DMS 273 (cell line): ENCODE data around the gene PAPPA2.
A peak's percentile ranks its signal among the peaks of the same experiment; 100 is the strongest.

Experiments used
- DNase-seq: peaks from one replicate; lab custom pipeline; 2025; ENCODE audit not compliant: unreplicated experiment; lab: John Stamatoyannopoulos, UW

Gene PAPPA2

GRCh38 chr1:176494436-176494835, 31.5 kb downstream of the PAPPA2 start:
- DNase-seq, result peak; percentile 13

- no peak for DNase-seq
Measured at GRCh38 chr1:176499671-176500070, 36.7 kb downstream of the PAPPA2 start.

GRCh38 chr1:176501599-176501998, 38.6 kb downstream of the PAPPA2 start:
- DNase-seq, result no peak

GRCh38 chr1:176504848-176505553, 42.0 kb downstream of the PAPPA2 start:
- DNase-seq, result no peak

- no peak for DNase-seq
Measured at GRCh38 chr1:176512966-176513365, 50.0 kb downstream of the PAPPA2 start.

- DNase-seq, result peak; percentile 51
Measured at GRCh38 chr1:176515310-176515709, 52.3 kb downstream of the PAPPA2 start.

- DNase-seq, result peak; percentile 40
Measured at GRCh38 chr1:176517484-176517883, 54.5 kb downstream of the PAPPA2 start.

- no peak for DNase-seq
Measured at GRCh38 chr1:176521211-176521610, 58.2 kb downstream of the PAPPA2 start.

GRCh38 chr1:176522310-176522845, 59.4 kb downstream of the PAPPA2 start:
- no peak for DNase-seq

GRCh38 chr1:176529395-176530090, 66.6 kb downstream of the PAPPA2 start:
- DNase-seq, result no peak

GRCh38 chr1:176531036-176531435, 68.1 kb downstream of the PAPPA2 start:
- no peak for DNase-seq

- DNase-seq, result no peak
Measured at GRCh38 chr1:176531921-176532897, 69.2 kb downstream of the PAPPA2 start.

GRCh38 chr1:176533020-176533419, 70.0 kb downstream of the PAPPA2 start:
- DNase-seq, result no peak

- DNase-seq, result no peak
Measured at GRCh38 chr1:176536588-176536987, 73.6 kb downstream of the PAPPA2 start.

- no peak for DNase-seq
Measured at GRCh38 chr1:176539018-176539417, 76.0 kb downstream of the PAPPA2 start.

GRCh38 chr1:176540428-176540827, 77.5 kb downstream of the PAPPA2 start:
- DNase-seq, result no peak

GRCh38 chr1:176541663-176542062, 78.7 kb downstream of the PAPPA2 start:
- DNase-seq, result no peak

- no peak for DNase-seq
Measured at GRCh38 chr1:176542352-176542751, 79.4 kb downstream of the PAPPA2 start.

- DNase-seq, result no peak
Measured at GRCh38 chr1:176543360-176544129, 80.6 kb downstream of the PAPPA2 start.

- no peak for DNase-seq
Measured at GRCh38 chr1:176545034-176545639, 82.2 kb downstream of the PAPPA2 start.
